ENCODE results near the gene SLC15A1.

DNA sequence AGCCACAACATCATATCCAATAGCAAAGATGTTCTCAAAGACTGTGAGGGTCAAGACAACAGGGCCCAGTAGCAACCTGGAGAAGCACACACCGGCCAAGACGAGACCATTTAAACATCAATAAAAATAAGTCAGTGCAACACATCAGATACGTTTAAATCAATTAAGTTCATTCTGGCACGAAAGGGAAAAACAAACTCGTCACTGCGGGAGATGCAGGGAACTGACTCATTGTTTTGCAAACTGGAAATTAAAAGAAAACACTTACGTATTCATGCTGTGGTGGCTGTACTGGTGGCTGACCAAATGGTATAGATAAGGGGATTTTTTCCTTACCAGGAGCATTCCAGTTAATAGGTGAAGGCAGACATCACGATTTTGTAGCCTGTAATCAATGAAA lies 26.3 kb upstream of the SLC15A1 start:
- TF ChIP-seq POLR2A (IDR thresholded peaks at IDR 0.05; ENCODE audit: extremely low read depth, insufficient read length) (no peak), MYC (IDR thresholded peaks at IDR 0.05; ENCODE audit: low read depth, low read length) (no peak)
- TF ChIP-seq, protein P1, sequence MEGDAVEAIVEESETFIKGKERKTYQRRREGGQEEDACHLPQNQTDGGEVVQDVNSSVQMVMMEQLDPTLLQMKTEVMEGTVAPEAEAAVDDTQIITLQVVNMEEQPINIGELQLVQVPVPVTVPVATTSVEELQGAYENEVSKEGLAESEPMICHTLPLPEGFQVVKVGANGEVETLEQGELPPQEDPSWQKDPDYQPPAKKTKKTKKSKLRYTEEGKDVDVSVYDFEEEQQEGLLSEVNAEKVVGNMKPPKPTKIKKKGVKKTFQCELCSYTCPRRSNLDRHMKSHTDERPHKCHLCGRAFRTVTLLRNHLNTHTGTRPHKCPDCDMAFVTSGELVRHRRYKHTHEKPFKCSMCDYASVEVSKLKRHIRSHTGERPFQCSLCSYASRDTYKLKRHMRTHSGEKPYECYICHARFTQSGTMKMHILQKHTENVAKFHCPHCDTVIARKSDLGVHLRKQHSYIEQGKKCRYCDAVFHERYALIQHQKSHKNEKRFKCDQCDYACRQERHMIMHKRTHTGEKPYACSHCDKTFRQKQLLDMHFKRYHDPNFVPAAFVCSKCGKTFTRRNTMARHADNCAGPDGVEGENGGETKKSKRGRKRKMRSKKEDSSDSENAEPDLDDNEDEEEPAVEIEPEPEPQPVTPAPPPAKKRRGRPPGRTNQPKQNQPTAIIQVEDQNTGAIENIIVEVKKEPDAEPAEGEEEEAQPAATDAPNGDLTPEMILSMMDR (IDR thresholded peaks at IDR 0.05; ENCODE audit: low read depth, low read length) = no peak
